NCI-H2029 treated with DMSO at 0.1 percent for 48 hours (cell line): Measurements from ENCODE around the gene TLE1.

Experiments
- DNase-seq: peaks from one replicate; lab custom pipeline; 2025; lab: John Stamatoyannopoulos, UW

The TLE1 gene

GRCh38 chr9:81686614-81687520, 2.5 kb downstream of the TLE1 start:
- DNase-seq: peak; percentile 76

DNA sequence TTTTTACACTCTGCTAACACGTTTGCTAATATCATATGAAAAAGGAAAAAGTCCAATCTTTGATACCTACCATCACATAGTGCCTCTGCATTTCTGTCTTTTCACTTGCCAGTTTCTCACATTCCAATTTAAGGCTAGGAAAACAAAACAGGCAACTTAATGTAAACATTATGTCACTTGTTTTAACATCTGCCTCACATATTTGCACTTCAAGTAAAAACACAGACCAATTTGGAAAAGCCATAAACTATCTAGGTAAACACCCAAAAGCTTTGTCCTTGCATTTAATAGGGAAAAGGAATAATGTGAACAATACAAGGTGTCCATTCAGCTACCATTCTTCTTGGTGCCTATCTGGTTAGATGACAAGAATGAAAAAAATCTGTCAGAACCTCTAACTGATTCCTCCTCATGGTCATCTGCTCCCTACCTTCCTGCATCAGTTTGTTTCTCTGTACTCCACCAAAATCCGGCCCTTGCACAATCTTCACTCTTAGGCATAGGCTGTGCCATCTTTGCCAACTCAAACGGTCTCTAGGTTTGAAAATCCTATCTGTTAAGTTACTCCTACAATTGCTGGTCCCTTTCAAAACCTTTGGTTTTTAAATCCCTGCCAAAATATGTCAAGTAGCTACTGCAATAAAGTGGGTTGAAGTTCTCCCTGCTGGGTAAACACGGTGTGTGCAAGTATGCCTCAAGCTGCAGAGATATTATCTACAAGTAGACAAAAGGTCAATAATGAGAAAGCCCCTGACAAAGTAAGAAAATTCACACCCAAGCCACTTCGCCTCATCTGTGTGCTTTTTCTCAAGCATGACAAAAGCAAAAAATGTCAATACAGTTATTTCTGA, 3.4 kb downstream of the TLE1 start:
- peak; percentile 41 for DNase-seq

DNA sequence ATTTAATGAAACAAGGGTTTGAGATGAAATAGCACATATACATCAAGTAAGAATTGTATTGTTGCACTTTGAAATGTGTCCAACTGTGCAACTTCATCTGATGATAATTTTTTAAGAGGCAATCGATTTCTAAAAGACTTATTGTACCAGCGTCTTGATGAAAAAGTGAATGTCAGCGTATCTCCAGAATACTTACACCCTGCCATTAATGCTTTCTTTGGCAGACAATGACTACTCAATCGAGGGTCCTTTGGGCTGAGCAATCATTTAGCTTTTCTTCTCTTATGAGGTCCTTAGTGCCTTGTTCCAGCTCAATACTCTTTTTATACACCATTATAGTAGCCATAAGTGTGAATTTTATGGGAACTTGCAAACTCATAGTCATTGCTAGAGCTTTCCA, 4.7 kb downstream of the TLE1 start:
- no peak for DNase-seq

DNA sequence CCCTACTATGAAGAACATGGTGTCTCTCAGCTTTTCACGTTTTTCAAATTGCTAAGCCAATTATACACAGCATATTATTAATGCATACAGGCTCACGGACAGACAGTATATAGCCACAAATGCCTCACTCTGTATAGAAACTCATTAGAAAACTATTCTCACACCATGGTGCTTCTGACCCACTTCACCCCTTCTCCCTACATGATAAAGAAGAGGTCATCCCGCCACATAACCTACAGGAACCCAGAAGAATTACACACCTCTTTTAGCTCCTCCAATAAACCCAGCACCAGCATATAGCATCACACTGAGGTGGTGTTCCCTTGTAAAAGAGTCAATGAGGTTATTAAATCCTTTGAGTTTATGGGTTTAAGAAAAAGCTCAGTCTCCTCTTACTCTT, 5.6 kb downstream of the TLE1 start:
- no peak for DNase-seq

DNA sequence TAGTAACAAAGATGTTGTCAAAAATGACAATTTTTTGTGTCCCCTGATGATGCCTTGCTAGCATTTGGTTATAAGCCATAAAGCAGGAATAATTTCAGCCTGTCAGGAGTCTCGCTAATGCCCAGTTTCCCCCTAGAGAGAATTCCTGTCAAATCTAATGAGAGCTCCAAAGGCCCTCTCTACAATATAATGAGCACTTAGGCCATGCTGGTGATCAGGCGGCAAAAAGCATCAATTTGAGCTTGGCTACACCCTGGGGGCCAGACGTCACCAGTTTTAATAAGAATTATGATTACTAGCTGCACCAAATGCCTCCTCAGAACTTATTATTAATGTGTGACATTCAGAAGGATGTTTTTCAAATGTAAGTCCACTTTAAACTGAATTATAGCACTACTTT, 6.1 kb downstream of the TLE1 start:
- DNase-seq: no peak

- no peak for DNase-seq
These were observed 6.5 kb downstream of the TLE1 start for GRCh38 chr9:81682797-81683196.

DNA sequence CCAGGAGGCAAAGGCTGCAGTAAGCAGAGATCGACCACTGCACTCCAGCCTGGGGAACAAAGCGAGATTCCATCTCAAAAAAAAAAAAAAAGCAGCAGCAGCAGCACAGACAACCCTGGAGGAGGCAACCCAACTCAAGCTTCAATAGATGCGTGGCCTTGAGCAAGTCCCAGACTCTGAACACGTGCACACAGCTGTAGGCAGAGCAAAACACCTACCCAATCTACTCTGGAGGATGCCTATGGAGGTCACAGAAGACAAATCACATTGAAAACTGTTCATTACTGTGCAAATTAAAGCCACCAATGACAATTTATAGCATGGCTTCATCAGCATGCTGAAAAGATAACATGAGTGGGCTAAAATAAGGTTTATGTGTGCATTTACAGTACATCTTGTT, 7.2 kb downstream of the TLE1 start:
- DNase-seq: no peak

GRCh38 chr9:81680506-81680905, 8.8 kb downstream of the TLE1 start:
- no peak for DNase-seq

- DNase-seq: no peak
These were observed 9.3 kb downstream of the TLE1 start for GRCh38 chr9:81680006-81680405.

DNA sequence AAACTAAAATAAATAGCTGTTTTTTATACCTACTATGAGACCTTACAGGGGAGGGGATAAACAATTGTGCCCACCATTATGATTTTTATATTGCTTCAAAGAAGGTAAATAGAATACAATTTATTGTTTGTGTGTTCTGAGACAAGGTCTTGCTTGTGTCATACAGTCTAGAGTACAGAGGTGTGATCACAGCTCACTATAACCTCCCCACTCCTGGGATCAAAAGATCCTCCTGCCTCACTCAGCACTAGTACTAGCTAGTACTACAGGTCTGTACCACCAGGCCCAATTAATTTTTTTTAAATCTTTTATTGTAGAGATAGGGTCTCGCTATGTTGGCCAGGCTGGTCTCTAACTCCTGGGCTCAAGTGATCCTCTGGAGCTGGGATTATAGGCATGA, 11.3 kb downstream of the TLE1 start:
- no peak for DNase-seq

DNA sequence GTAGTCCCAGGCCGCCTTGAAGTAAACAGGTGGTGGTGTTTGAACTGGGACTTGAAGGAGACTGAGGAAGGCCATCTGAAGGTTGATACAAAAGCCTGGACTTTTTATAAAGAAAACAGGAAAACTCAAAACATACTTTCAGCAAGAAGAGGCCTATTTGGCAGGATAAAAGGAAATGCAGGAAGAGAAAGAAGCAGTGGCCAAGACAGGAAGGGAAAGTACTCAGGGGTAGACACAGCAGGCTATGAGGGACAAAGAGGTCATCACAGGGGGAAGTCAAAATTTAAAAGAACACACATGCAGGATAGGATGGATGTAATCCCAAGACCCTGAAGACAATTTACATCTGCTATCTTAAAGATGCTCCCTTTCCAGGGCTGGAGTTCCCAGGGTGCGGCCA, 13.0 kb downstream of the TLE1 start:
- no peak for DNase-seq

GRCh38 chr9:81673310-81673709, 16.0 kb downstream of the TLE1 start:
- no peak for DNase-seq

DNA sequence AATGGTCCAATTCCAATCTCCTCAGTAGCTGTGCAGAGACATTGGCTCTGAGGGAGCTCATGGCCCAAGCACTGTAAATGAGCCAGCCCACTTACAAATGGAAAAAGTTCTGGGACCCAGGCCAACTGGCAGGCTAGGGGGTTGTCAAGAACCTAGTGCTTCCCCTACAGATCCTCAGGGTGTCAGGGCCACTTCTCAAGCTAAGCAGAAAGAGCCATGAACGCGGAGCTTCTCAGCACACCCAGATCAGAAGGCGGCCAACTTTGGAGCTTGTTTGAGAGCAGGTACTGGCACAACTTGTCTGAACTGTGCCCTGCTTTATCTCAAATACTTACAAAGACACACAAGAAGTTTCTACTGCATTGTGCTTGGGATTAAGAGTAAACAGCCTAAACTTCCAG, 17.5 kb downstream of the TLE1 start:
- DNase-seq: peak; percentile 83

DNA sequence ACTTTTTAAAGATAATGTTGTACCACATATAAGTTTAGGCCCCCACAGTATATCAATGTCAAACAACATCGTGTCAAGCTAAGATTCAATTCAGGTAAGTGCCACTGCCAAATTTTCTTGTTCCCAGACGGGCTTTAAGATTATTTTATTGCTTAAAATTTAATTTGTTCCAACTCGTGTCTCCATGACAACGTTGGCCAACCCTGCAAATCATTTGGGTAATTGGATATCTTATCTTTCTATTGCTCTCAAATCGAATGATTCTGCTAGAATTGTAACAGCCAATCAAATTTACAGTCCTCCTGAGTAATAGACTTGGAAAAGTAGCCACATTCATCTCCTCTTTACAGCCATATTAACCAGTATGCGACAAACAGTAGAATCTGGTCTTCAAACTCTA, 19.5 kb downstream of the TLE1 start:
- DNase-seq: no peak

- no peak for DNase-seq
These were observed 20.2 kb downstream of the TLE1 start for GRCh38 chr9:81669041-81669651.

- DNase-seq: no peak
These were observed 23.2 kb downstream of the TLE1 start for GRCh38 chr9:81666123-81666522.

DNA sequence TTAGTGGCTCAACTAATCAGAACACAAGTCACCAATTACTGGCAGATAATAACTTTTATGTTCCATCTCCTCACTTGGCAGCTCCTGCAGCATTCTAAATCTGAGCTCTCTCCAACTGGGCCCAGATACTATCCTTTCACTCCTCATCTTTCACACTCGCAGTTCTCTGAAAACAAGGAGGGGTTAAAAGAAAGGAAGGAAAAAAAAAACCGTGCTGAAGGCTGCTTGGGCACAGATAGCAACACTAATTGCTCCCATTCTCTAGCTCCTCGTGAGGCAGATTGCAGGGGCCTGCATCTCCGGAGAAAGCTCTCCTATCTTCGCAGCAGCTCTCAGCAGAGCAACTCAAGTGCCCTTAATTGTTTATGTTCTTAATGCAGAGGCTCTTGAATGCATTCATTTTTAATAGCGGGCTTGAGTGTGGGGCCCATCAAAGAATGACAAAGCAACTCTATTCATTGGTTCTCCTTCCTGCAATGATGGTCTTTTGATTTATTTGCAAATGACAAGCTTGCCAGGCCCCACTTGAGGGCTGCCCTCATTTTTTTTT, 23.9 kb downstream of the TLE1 start:
- no peak for DNase-seq

DNA sequence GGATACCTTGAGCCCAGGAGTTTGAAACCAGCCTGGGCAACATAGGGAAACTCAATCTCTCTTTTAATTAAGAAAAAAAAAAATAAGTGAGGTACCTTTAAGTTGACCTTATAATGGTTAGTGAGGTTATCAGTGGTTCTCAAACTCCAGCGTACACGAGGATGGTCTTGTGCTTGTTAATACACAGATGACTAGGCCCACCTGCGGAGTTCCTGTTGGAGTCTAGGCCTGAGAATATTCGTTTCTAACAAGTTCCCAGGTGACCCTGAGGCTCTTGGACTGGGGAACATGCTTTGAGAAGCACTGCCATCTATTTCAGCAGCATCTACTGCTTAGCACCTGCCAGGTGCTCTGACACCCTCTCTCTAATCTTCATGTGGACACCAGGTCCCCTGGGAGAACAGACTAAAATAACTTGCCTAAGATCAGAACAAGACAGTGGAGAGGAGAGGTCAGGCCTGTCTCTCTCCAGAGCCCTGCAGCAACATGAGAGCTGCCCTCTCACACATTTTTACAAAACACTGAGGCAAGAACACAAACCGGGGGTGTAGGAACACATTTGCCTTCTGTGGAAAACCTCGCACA, 24.6 kb downstream of the TLE1 start:
- DNase-seq: no peak

- peak; percentile 63 for DNase-seq
These were observed 28.0 kb downstream of the TLE1 start for GRCh38 chr9:81661339-81661738.

- DNase-seq: no peak
These were observed 32.4 kb downstream of the TLE1 start for GRCh38 chr9:81656871-81657337.

DNA sequence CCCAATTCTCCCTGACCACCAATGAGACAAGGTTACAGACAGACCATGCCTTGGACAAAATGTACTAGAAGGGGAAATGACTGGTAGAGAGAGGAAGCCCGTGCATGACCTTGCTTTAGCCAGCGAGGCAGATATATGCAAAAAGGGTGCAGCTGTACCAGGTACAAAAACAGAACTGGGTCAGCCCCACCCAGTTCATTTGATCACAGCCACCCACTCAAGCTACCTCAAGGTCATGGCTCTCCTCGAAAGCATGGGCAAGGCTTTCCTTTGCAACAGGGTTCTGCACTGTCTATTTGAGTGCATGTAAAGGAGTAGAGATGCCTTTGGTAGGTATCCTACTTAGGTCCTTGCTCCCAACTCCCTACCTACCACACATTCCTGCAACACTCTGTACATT, 33.3 kb downstream of the TLE1 start:
- DNase-seq: no peak

DNA sequence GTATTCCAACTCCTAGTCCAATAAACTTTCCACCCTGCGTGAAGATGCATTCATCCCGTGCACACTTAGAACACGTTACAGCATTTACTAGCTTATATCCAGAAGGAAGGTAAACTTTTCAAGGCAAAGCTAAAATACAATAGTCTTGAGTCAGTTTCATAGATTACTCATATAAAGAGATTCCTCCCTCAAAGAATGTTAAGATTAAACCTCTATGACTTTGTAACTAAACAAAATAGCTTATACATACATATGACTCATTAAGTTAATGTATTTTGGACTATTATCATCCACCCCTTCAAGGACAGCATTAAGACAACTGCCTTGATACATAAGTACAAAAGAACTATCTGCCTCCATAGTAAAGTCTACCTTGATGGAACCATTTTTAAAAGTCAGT, 36.1 kb downstream of the TLE1 start:
- no peak for DNase-seq
